Right cardiac atrium (tissue), 5 donors: Measurements from ENCODE around the gene OR51A4. TPM values are rescaled to one million over a fixed set of nuclear protein-coding genes. Genes with fewer than 3 reads are reported as not detected.
"Not testable (repeated sequence)": the region's sequence is repeated elsewhere in the genome, so short reads cannot be mapped to it uniquely, and the experiment has no call there.

Experiments used
- ATAC-seq, 2 donors: fragments of 200-7000 bp; cut with Tn5 transposase; one replicate each; pipeline versions ENCODE4 v1.8.0 to v1.9.1; 2020; ENCODE audit warnings: moderate library complexity in 2 of 2, mild to moderate bottlenecking in 1 of 2
- DNase-seq, 3 donors: peaks; one replicate each; pipeline ENCODE4 v3.0.0-alpha.2; 2020
- H3K27ac ChIP-seq: one replicate; pipeline ENCODE4 v1.5.1; 2013; ENCODE audit warnings: mild to moderate bottlenecking, low read length, control low read depth, moderate library complexity
- H3K27me3 ChIP-seq: one replicate; pipeline ENCODE4 v1.6.1; 2013; ENCODE audit not compliant: control insufficient read depth, insufficient read depth
- H3K4me1 ChIP-seq: one replicate; pipeline ENCODE4 v1.6.1; 2013; ENCODE audit warnings: low read length; ENCODE audit not compliant: control insufficient read depth, insufficient read depth
- H3K4me3 ChIP-seq: one replicate; pipeline ENCODE4 v1.5.1; 2013; ENCODE audit warnings: low read length, control low read depth
- H3K9me3 ChIP-seq: one replicate; pipeline ENCODE4 v1.6.1; 2013; ENCODE audit warnings: low read length; ENCODE audit not compliant: control insufficient read depth
- WGBS: extraction: QIAGEN DNeasy Blood & Tissue Kit; methylation state at CpG from one replicate; pipeline ENCODE4 v1.1.7; 2013; 5-methylcytosine and 5-hydroxymethylcytosine counted together
- intact Hi-C, 4 donors: fragments of 100-400 bp; cut with DNase I; formaldehyde crosslinking; loops; one replicate each; pipeline versions ENCODE4 v1.11.0 to v1.14.0; 2022 to 2023
- long read RNA-seq, 4 donors: library from polyadenylated mRNA; unstranded; transcript quantifications; one replicate each; pipeline ENCODE4 v2.0.0, GENCODE V29; 2020 to 2021
- polyA plus RNA-seq: library from polyadenylated mRNA; stranded (reverse); fragments of 200-250 nt; gene quantifications from one replicate; pipeline ENCODE4 v1.2.3, GENCODE V29; 2013
- total RNA-seq, 4 donors: library from RNA; stranded (reverse); fragmentation: NEBNext Ultra II Directional; extraction: Animal tissue kit (Norgen Biotek cat#: 25700); gene quantifications; one replicate each; pipeline ENCODE4 v1.2.1, GENCODE V29; 2021
- donor health status: healthy with polysubstance abuse.
- donor health status: DM: no; HTN: yes; CAD: no.
- donor health status: DM: no; HTN: no; CAD: no.
- donor health status: DM: no; HTN: yes; CAD: no; lungs with severe emphysema.
- donor health status: DM: yes; HTN: yes; CAD: no.

The OR51A4 gene
- not detected for total RNA-seq
- not detected for polyA plus RNA-seq
- long read RNA-seq, donor 1: 0 reads
- long read RNA-seq, donor 2: 0 reads
- long read RNA-seq, donor 3: 0 reads
- long read RNA-seq, donor 4: 0 reads

- Histone ChIP-seq H3K27me3 (no peaks in the 10 kb centered on the region), H3K4me3 (no peak within 1 kb of the TSS), H3K4me1 (no peaks in the 10 kb centered on the region), H3K9me3 (no peaks in the 10 kb centered on the region), H3K27ac (no peak within 1 kb of the TSS)
- no peak for DNase-seq
- no peak for ATAC-seq
- intact Hi-C loops: no loop called here
Observed at GRCh38 chr11:4947505-4947904, at the start of gene OR51A4. OR51A4 (minus strand) TSS chr11:4947605; CDS start chr11:4947100, 505 bp downstream.

- Histone ChIP-seq H3K27ac (no peak within 1 kb of the TSS), H3K4me1 (no peaks in the 10 kb centered on the region), H3K27me3 (no peaks in the 10 kb centered on the region), H3K9me3 (no peaks in the 10 kb centered on the region), H3K4me3 (no peak within 1 kb of the TSS)
- intact Hi-C loops: no loop called here
- ATAC-seq (no peak), DNase-seq (no peak)
- WGBS: 81% methylated on average over 2 of the region's 2 CpGs
Observed at GRCh38 chr11:4994551-4994950, 47.1 kb upstream of the OR51A4 start, which contains the start of gene OR51L1. OR51L1 (plus strand) TSS chr11:4994851; CDS start chr11:4998983, 4,132 bp downstream.

GRCh38 chr11:4991060-4991459, 43.7 kb upstream of the OR51A4 start:
- WGBS: 27% methylated on average over 1 of the region's 1 CpG
- intact Hi-C loops: no loop called here
- no peaks in the 10 kb centered on the region for H3K27me3 ChIP-seq

DNA sequence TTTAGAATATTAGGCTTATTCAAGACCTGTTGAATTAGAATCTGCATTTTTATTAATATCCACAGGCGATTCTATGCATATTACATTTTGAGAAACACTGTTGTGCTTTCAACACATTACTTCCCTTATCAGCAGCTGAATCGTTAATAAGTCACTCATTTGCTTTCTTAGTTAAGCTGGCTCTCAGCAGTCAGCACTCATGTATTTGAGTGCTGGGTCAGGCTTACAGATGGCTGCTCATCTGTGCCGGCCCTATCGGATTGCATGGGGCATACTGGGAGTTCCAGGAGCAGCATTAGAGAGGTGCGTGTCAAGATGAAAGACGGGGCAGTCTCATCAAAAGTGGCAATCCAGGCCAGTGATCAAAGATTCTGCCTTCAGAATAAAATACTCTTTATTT, 36.4 kb upstream of the OR51A4 start:
- Histone ChIP-seq H3K9me3 (no peaks in the 10 kb centered on the region), H3K4me1 (no peaks in the 10 kb centered on the region), H3K4me3 (no peak overlapping the region), H3K27me3 (no peaks in the 10 kb centered on the region), H3K27ac (no peak overlapping the region)
- intact Hi-C loops: no loop called here
- no peak for ATAC-seq
- no peak for DNase-seq
- WGBS: 65% methylated on average over 6 of the region's 6 CpGs

More at GRCh38 chr11:4991060-4991459, 43.7 kb upstream of the OR51A4 start:
- ATAC-seq: no peak
- H3K9me3 ChIP-seq: no peaks in the 10 kb centered on the region
- no peak overlapping the region for H3K27ac ChIP-seq
- no peak for DNase-seq
- no peaks in the 10 kb centered on the region for H3K4me1 ChIP-seq
- no peak overlapping the region for H3K4me3 ChIP-seq

DNA sequence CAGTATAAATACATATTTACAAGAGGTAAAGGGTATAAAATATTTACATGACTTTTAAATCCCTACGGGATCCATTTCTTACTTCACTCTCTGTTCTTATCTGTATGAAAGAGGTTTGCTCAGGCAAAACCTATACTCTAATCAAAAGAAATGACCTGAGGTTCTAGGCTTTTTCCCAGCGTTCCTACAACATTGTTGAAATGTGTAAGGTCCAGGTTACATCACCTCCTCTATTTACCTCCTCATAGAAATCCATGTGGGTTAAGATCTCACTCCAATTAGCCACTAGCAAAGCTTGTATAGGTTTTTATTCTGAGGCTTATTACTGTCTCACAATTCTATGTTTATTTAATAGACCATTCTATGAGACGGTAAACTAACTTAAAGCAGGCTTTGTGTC, 35.3 kb upstream of the OR51A4 start:
- no peaks in the 10 kb centered on the region for H3K4me1 ChIP-seq
- H3K9me3 ChIP-seq: no peaks in the 10 kb centered on the region
- H3K27me3 ChIP-seq: no peaks in the 10 kb centered on the region
- intact Hi-C loops: no loop called here
- DNase-seq: no peak
- ATAC-seq: no peak
- 78% methylated on average over 3 of the region's 3 CpGs for WGBS
- no peak overlapping the region for H3K4me3 ChIP-seq
- no peak overlapping the region for H3K27ac ChIP-seq

- Histone ChIP-seq H3K4me1 (no peaks in the 10 kb centered on the region), H3K27ac (no peak overlapping the region), H3K9me3 (no peaks in the 10 kb centered on the region), H3K27me3 (no peaks in the 10 kb centered on the region), H3K4me3 (no peak overlapping the region)
- intact Hi-C loops: no loop called here
- ATAC-seq (no peak), DNase-seq (no peak)
- WGBS: 37% methylated on average over 3 of the region's 3 CpGs
Observed at GRCh38 chr11:4979036-4979435, 31.6 kb upstream of the OR51A4 start.

DNA sequence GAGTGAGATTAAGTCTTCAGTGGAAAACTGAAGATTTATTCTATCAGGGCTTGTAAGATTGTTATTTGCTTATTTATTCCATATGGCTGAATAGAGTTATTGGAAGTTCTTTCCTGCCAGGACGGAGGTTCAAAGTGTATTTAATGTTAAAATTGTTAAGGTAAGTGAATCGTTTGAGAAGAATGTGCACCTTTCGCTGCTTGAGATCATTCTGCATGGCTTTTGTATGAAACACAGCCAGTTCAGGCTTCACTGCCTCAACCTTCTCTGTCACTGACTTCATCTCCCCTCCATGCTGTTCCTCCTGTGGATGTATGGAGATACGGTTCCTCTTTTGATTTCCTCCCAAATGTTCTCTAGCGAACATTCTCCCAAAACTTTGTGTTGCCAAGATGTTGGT, 28.0 kb upstream of the OR51A4 start:
- H3K27me3 ChIP-seq: no peaks in the 10 kb centered on the region
- DNase-seq (no peak), ATAC-seq (no peak)
- WGBS: 86% methylated on average over 5 of the region's 5 CpGs
- H3K4me3 ChIP-seq: no peak overlapping the region
- H3K9me3 ChIP-seq: no peaks in the 10 kb centered on the region
- no peaks in the 10 kb centered on the region for H3K4me1 ChIP-seq
- no peak overlapping the region for H3K27ac ChIP-seq
- intact Hi-C loops: no loop called here

GRCh38 chr11:4962816-4963215, 15.4 kb upstream of the OR51A4 start:
- H3K27ac ChIP-seq: no peak overlapping the region
- 39% methylated on average over 1 of the region's 1 CpG for WGBS
- H3K4me1 ChIP-seq: no peaks in the 10 kb centered on the region
- no peaks in the 10 kb centered on the region for H3K27me3 ChIP-seq
- no peak for DNase-seq
- no peaks in the 10 kb centered on the region for H3K9me3 ChIP-seq
- no peak for ATAC-seq
- H3K4me3 ChIP-seq: no peak overlapping the region
- intact Hi-C loops: no loop called here

DNA sequence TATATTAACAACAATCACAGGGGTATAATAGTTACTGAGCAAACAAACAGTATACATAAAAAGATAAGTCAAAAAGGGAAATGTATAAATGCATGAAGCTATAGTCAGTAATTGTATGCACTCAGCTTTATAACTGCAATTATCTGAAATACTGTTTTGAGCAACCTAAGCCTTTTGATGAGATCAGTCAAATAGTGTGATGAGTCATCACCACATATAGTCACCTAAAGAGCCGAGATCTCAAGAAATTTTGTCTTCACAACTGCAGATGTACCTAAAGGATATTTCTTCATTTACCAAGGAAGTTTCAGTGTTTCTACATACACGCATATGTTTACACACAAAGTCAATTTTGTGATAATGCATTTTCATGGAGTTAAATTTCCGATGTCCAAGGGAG, 13.5 kb upstream of the OR51A4 start:
- no peak overlapping the region for H3K27ac ChIP-seq
- H3K27me3 ChIP-seq: no peaks in the 10 kb centered on the region
- WGBS: 74% methylated on average over 3 of the region's 3 CpGs
- DNase-seq: no peak
- no peaks in the 10 kb centered on the region for H3K4me1 ChIP-seq
- H3K9me3 ChIP-seq: no peaks in the 10 kb centered on the region
- no peak for ATAC-seq
- no peak overlapping the region for H3K4me3 ChIP-seq
- intact Hi-C loops: no loop called here

DNA sequence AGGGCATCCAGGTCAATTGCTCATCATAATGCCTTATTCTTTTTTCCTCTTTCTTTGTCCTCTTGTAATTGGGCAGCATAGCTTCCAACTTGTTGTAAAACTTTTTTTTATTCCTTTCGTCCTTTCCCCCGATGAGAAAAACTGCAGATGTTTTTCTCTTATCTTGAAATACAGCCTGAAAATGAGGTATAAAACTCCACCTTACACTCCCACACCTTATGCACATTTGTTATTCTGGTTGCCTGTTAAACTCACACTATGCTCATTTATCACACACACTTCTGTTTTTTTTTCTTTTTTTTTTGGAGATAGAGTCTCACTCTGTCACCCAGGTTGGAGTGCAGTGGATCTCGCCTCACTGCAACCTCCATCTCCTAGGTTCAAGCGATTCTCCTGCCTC, 10.0 kb upstream of the OR51A4 start:
- intact Hi-C loops: no loop called here
- Histone ChIP-seq H3K27me3 (no peaks in the 10 kb centered on the region), H3K4me3 (no peak overlapping the region), H3K9me3 (no peaks in the 10 kb centered on the region), H3K4me1 (no peaks in the 10 kb centered on the region), H3K27ac (no peak overlapping the region)
- DNase-seq (no peak), ATAC-seq (no peak)
- WGBS: 69% methylated on average over 4 of the region's 4 CpGs

DNA sequence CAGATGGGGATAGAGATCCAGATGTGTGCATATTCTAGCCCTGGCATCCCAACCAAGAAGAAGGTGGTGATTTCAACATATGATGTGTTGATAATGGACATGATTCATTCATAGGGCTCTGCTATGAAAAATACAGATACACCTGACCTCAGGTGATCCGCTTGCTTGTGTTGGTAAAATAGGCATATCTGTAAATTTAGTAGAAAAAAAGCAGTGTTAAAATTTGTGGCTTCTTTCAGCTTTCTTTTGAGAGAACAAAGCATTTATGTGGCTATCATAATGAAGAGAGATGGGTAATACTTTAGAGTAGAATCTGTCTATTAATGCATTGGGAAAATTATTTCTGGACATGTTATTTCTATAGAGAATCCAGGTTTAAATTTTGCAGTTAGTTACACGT, 8.2 kb upstream of the OR51A4 start, which contains the start of gene OR51A2:
TSS of gene OR51A2 (minus strand) at position 101 of the 400 bp plus-strand sequence. CDS start at position 101, 0 bp downstream.
- intact Hi-C loops: not testable (repeated sequence)

DNA sequence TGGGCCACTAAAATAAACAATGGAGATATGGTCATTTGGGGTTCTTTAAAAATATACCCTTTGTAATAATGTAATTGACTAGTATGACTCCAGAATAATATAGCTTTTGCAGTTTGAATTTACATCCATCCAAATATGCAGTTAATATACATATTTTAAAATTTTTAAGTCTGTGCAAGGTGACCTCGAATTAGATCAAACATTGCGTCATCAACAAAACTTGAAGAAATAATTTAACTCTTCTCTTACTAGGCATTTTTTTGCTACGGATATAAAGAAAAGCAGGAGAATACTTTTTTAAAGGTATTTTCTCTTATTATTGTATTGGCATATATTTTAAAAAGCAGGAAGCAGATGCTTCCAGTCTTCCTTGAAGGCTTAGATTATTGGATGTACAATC, 10.7 kb downstream of the OR51A4 start:
- intact Hi-C loops: no loop called here
- ATAC-seq: no peak
- 80% methylated on average over 3 of the region's 3 CpGs for WGBS

More for the DNA sequence above, 8.2 kb upstream of the OR51A4 start, which contains the start of gene OR51A2:
- not testable (repeated sequence) for H3K27ac ChIP-seq, DNase-seq, H3K4me3 ChIP-seq, ATAC-seq, H3K4me1 ChIP-seq, H3K27me3 ChIP-seq, H3K9me3 ChIP-seq
- 61% methylated on average over 2 of the region's 2 CpGs for WGBS

More for the DNA sequence above, 10.7 kb downstream of the OR51A4 start:
- Histone ChIP-seq H3K27ac (no peak overlapping the region), H3K9me3 (no peaks in the 10 kb centered on the region), H3K27me3 (no peaks in the 10 kb centered on the region), H3K4me3 (no peak overlapping the region), H3K4me1 (no peaks in the 10 kb centered on the region)
- no peak for DNase-seq
